GM08714 (cell line): ENCODE data around the gene MGLL.

Source experiments
- H3K4me3 ChIP-seq: fragments of 200-500 bp; sonication (Bioruptor generic); 2 replicates; pipeline ENCODE4 v1.5.1; 2014; ENCODE audit warnings: mild to moderate bottlenecking, low read length, inconsistent platforms
- ZNF274 ChIP-seq: IDR thresholded peaks from 2 replicates; pipeline ENCODE4 v1.6.1; 2012; ENCODE audit warnings: mild to moderate bottlenecking, low read depth, low read length

MGLL gene

GRCh38 chr3:127848131-127849129 is 26.1 kb upstream of the MGLL start:
- no peak overlapping the region for H3K4me3 ChIP-seq
- no peak for TF ChIP-seq ZNF274

GRCh38 chr3:127847236-127847720 is 25.0 kb upstream of the MGLL start:
- no peak overlapping the region for H3K4me3 ChIP-seq
- TF ChIP-seq ZNF274 = no peak

GRCh38 chr3:127846576-127846975 is 24.3 kb upstream of the MGLL start:
- no peak overlapping the region for H3K4me3 ChIP-seq
- no peak for TF ChIP-seq ZNF274

GRCh38 chr3:127844326-127844942 is 22.1 kb upstream of the MGLL start:
- no peak for TF ChIP-seq ZNF274
- H3K4me3 ChIP-seq = no peak overlapping the region

- no peak for TF ChIP-seq ZNF274
- no peak overlapping the region for H3K4me3 ChIP-seq
These were observed 18.4 kb upstream of the MGLL start for GRCh38 chr3:127840671-127841070.

GRCh38 chr3:127839099-127839498 is 16.8 kb upstream of the MGLL start:
- no peak for TF ChIP-seq ZNF274

GRCh38 chr3:127835993-127836882 is 13.9 kb upstream of the MGLL start:
- no peak for TF ChIP-seq ZNF274
- H3K4me3 ChIP-seq = no peak overlapping the region

More at GRCh38 chr3:127839099-127839498, 16.8 kb upstream of the MGLL start:
- H3K4me3 ChIP-seq = no peak overlapping the region

- no peak for TF ChIP-seq ZNF274
- peak overlapping the region; percentile 27; the same call in 1 of the 2 replicates for H3K4me3 ChIP-seq
These were observed 12.5 kb upstream of the MGLL start for GRCh38 chr3:127834771-127835170.

- no peak for TF ChIP-seq ZNF274
- no peak overlapping the region for H3K4me3 ChIP-seq
These were observed 11.1 kb upstream of the MGLL start for GRCh38 chr3:127833281-127834032.

- TF ChIP-seq ZNF274 = no peak
- H3K4me3 ChIP-seq = no peak overlapping the region
These were observed 9.4 kb upstream of the MGLL start for GRCh38 chr3:127831723-127832172.

GRCh38 chr3:127829537-127829936 is 7.2 kb upstream of the MGLL start:
- no peak for TF ChIP-seq ZNF274
- H3K4me3 ChIP-seq = no peak overlapping the region

GRCh38 chr3:127827808-127828207 is 5.5 kb upstream of the MGLL start:
- H3K4me3 ChIP-seq = no peak overlapping the region

GRCh38 chr3:127825756-127826155 is 3.4 kb upstream of the MGLL start:
- TF ChIP-seq ZNF274 = no peak
- H3K4me3 ChIP-seq = no peak overlapping the region

More at GRCh38 chr3:127827808-127828207, 5.5 kb upstream of the MGLL start:
- no peak for TF ChIP-seq ZNF274
